ENCODE measurements around the gene ATG2B. TPM values are rescaled to one million over a fixed set of nuclear protein-coding genes. Genes with fewer than 3 reads are reported as not detected.
A peak's percentile ranks its signal among the peaks of the same experiment; 100 is the strongest.

Gene ATG2B
- total and polyA plus RNA-seq, 2 donors (not counting 3 experiments of a cell fraction or from before 2014, with no cell fraction given), result 5.9 to 17.8 TPM

GRCh38 chr14:96363751-96364336 is 703 bp upstream of the ATG2B start:
- H3K4me2 ChIP-seq (ENCODE audit: insufficient read depth, low read length), result peak overlapping the region; percentile 75
- H3K27ac ChIP-seq (ENCODE audit: insufficient read depth, low read depth, low read length), result peak overlapping the region; percentile 13
- DNase-seq (ENCODE audit: low read depth, low spot score) (peak; percentile 37), FAIRE-seq (peak; percentile 73)
- H2AFZ ChIP-seq (ENCODE audit: low read depth, low read length), result peak overlapping the region; percentile 71
- intact Hi-C loops (cut with micrococcal nuclease), result loop anchor here (1.0 kb wide), 4 partner anchors 27 to 138 kb away; partner anchors contain the start of gene PAPOLA
- H3K79me2 ChIP-seq (ENCODE audit: control insufficient read depth, insufficient read depth, low read length), result peaks cover 49% of the 10 kb centered on the region
- H3K4me3 ChIP-seq (replicated peaks in 1 of 3; ENCODE audit: insufficient read depth in 1 of 3, low read depth in 1 of 3, low read length in 3 of 3), result peak overlapping the region; percentile 80 to 97 (median 84)
- ChIA-PET POLR2A (no interaction called here), CTCF (no interaction called here)
- H3K9ac ChIP-seq (replicated peaks; ENCODE audit: extremely low read depth, insufficient read depth, low read length), result peak overlapping the region; percentile 76
- TF ChIP-seq CTCF (IDR thresholded peaks at IDR 0.05; ENCODE audit: extremely low read depth in 1 of 2, insufficient read depth in 1 of 2, low read depth in 1 of 2, low read length in 2 of 2) (no peak), MYC (IDR thresholded peaks at IDR 0.05; ENCODE audit: low read depth, low read length) (no peak), POLR2A (IDR thresholded peaks at IDR 0.05; ENCODE audit: low read depth, low read length) (no peak), JUN (IDR thresholded peaks at IDR 0.05; ENCODE audit: borderline replicate concordance, insufficient read depth, insufficient read length, low read depth) (no peak), GATA2 (IDR thresholded peaks at IDR 0.05; ENCODE audit: insufficient read depth, insufficient read length, low read depth, low read length) (no peak), MAX (IDR thresholded peaks at IDR 0.05; ENCODE audit: insufficient read depth, insufficient read length) (no peak), FOS (IDR thresholded peaks at IDR 0.05; ENCODE audit: borderline replicate concordance, insufficient read depth, low read length) (no peak), EZH2 (IDR thresholded peaks at IDR 0.05; ENCODE audit: borderline replicate concordance, low read depth, low read length, severe bottlenecking) (no peak), POLR2AphosphoS5 (IDR thresholded peaks at IDR 0.05; ENCODE audit: insufficient read depth, low read depth, low read length) (no peak)
- dilution Hi-C loops (cut with MboI; ENCODE audit: extremely low pct_ligation_motif_present, low sequenced_read_pairs), result no loop called here
- H4K20me1 ChIP-seq (replicated peaks; ENCODE audit: control insufficient read depth, extremely low read depth, insufficient read depth, low read length), result no peaks in the 10 kb centered on the region
- H3K4me1 ChIP-seq (ENCODE audit: control insufficient read depth, extremely low read depth, insufficient read depth, low read length), result peaks cover 23% of the 10 kb centered on the region
- BruUV-seq (replicated peaks), result TSS peak; percentile 49
- no peaks in the 10 kb centered on the region for H3K27me3 ChIP-seq (ENCODE audit: control insufficient read depth in 2 of 2, insufficient read depth in 2 of 2, low read length in 2 of 2)
- no peaks in the 10 kb centered on the region for H3K9me1 ChIP-seq (replicated peaks; ENCODE audit: control insufficient read depth, extremely low read depth, insufficient read depth, low read length)
- no peaks in the 10 kb centered on the region for H3K36me3 ChIP-seq (ENCODE audit: control insufficient read depth in 2 of 2, extremely low read depth in 1 of 2, insufficient read depth in 2 of 2, low read length in 2 of 2)
- H3K9me3 ChIP-seq (replicated peaks; ENCODE audit: control insufficient read depth, insufficient read depth, low read length), result no peaks in the 10 kb centered on the region

All from endothelial cell of umbilical vein (primary cell).